Keratinocyte (primary cell): ENCODE results near the gene ETV1. TPM values are rescaled to one million over a fixed set of nuclear protein-coding genes. Genes with fewer than 3 reads are reported as not detected.

Source experiments
- DNase-seq: peaks from one replicate; pipeline ENCODE4 v3.0.0-alpha.2; 2011; ENCODE audit warnings: low read depth, missing footprints, low spot score
- FAIRE-seq: peaks from 2 replicates; lab custom pipeline; 2011; peaks lifted over from hg19 to GRCh38; lab: Jason Lieb, UNC
- H2AFZ ChIP-seq: 2 replicates; pipeline ENCODE4 v1.6.0; 2012; ENCODE audit warnings: low read length, control low read depth, inconsistent platforms; ENCODE audit not compliant: control insufficient read depth
- H3K27ac ChIP-seq: 2 replicates; pipeline ENCODE4 v1.5.1; 2011; ENCODE audit warnings: low read length; ENCODE audit not compliant: control insufficient read depth, insufficient read depth
- H3K27me3 ChIP-seq: 3 replicates; pipeline ENCODE4 v1.6.0; 2011; ENCODE audit warnings: low read length; ENCODE audit not compliant: control insufficient read depth, insufficient read depth; ENCODE audit errors: extremely low read depth
- H3K36me3 ChIP-seq, 2 experiments: 2 replicates in 1 of 2; 3 replicates in 1 of 2; pipeline ENCODE4 v1.5.1; 2011; ENCODE audit warnings: low read length in 2 of 2, mild to moderate bottlenecking in 1 of 2; ENCODE audit not compliant: control insufficient read depth in 2 of 2, insufficient read depth in 2 of 2; ENCODE audit errors: extremely low read depth in 1 of 2
- H3K4me1 ChIP-seq: 3 replicates; pipeline ENCODE4 v1.5.1; 2011; ENCODE audit warnings: low read length; ENCODE audit not compliant: control insufficient read depth, insufficient read depth; ENCODE audit errors: extremely low read depth
- H3K4me2 ChIP-seq: 3 replicates; pipeline ENCODE4 v1.6.0; 2011; ENCODE audit warnings: low read depth, low read length; ENCODE audit not compliant: control insufficient read depth, insufficient read depth; ENCODE audit errors: extremely low read depth
- H3K4me3 ChIP-seq, 3 experiments: fragments of 200-600 bp in 1 of 3; sonication (generic) in 1 of 3; 2 replicates in 2 of 3; 3 replicates in 1 of 3; pipeline ENCODE4 v1.5.1; 2011 to 2016; ENCODE audit warnings: low read length in 3 of 3, mild to moderate bottlenecking in 3 of 3, control low read depth in 2 of 3, inconsistent platforms in 1 of 3, low read depth in 1 of 3, mixed read lengths in 1 of 3, mixed run types in 1 of 3, moderate library complexity in 1 of 3; ENCODE audit not compliant: control insufficient read depth in 2 of 3, insufficient read depth in 2 of 3; ENCODE audit errors: extremely low read depth in 1 of 3
- H3K79me2 ChIP-seq: 2 replicates; pipeline ENCODE4 v1.6.0; 2012; ENCODE audit warnings: low read length; ENCODE audit not compliant: control insufficient read depth, insufficient read depth
- H3K9ac ChIP-seq: 3 replicates; pipeline ENCODE4 v1.6.0; 2011; ENCODE audit warnings: low read length; ENCODE audit not compliant: control insufficient read depth, insufficient read depth; ENCODE audit errors: extremely low read depth
- H3K9me1 ChIP-seq: 3 replicates; pipeline ENCODE4 v1.6.0; 2011; ENCODE audit warnings: low read length; ENCODE audit not compliant: control insufficient read depth, insufficient read depth; ENCODE audit errors: extremely low read depth
- H3K9me3 ChIP-seq: 2 replicates; pipeline ENCODE4 v1.5.1; 2012; ENCODE audit warnings: low read depth, low read length; ENCODE audit not compliant: control insufficient read depth
- H4K20me1 ChIP-seq: 3 replicates; pipeline ENCODE4 v1.6.0; 2011; ENCODE audit warnings: low read length; ENCODE audit not compliant: control insufficient read depth, insufficient read depth; ENCODE audit errors: extremely low read depth
- CTCF ChIP-seq, 3 experiments: IDR thresholded peaks in 1 of 3; conservative IDR thresholded peaks in 1 of 3; optimal IDR thresholded peaks in 1 of 3; 2 replicates in 2 of 3; 3 replicates in 1 of 3; pipeline versions ENCODE3 to v1.5.1; 2011; ENCODE audit warnings: low read length in 3 of 3, mild to moderate bottlenecking in 3 of 3, moderate library complexity in 2 of 3, control low read depth in 1 of 3, inconsistent platforms in 1 of 3; ENCODE audit not compliant: insufficient read depth in 2 of 3; ENCODE audit errors: extremely low read depth in 1 of 3
- EZH2 ChIP-seq: IDR thresholded peaks from one replicate; pipeline ENCODE4 v1.6.1; 2012; ENCODE audit warnings: inconsistent platforms, mild to moderate bottlenecking, low read length, moderate library complexity
- dilution Hi-C: fragments of 300-500 bp; cut with MboI; formaldehyde crosslinking; loops from one replicate; pipeline ENCODE4 v1.7.0; 2020; ENCODE audit warnings: low sequenced_read_pairs; ENCODE audit not compliant: extremely low pct_ligation_motif_present
- polyA plus RNA-seq, 5 experiments: library from polyadenylated mRNA; depleted of rRNA in 3 of 5; stranded (reverse) in 3 of 5; stranded (forward) in 1 of 5; unstranded in 1 of 5; fragments of >200 nt; gene quantifications; 1 replicate in 1 of 5; 2 replicates in 3 of 5; 3 replicates in 1 of 5; pipeline versions ENCODE4 v1.2.1 to v1.2.3, GENCODE V29; 2011 to 2012; ENCODE audit warnings: missing spikeins in 2 of 5, low read depth in 1 of 5, low replicate concordance in 1 of 5

ETV1 gene
- polyA plus RNA-seq, 1 donor (not counting 4 experiments of a cell fraction or from before 2014, with no cell fraction given), result 5.0 TPM

DNA sequence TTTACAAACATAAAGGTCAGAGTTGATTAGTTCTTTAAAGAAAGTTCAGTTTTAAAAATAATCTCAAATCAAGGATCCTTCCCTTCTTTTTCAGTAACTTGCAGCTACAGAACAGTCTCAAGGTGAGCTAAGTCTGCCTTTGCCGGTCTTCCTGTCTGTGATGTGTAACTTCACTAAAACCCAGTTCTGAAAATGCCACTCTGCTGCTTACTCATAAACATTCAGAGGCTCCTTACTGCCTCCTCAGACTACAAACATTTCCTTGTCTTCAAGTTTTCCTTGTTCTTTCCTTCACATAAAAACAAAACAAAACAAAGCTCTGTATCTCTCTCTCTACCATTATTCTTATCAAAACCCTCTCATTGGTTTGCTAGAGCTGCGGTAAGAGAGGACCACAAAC lies 128.7 kb downstream of the ETV1 start:
- no peak for TF ChIP-seq CTCF (optimal IDR thresholded peaks at IDR 0.05 in 1 of 3, IDR thresholded peaks at IDR 0.05 in 1 of 3, conservative IDR thresholded peaks at IDR 0.05 in 1 of 3; ENCODE audit: extremely low read depth in 1 of 3, insufficient read depth in 2 of 3, low read length in 3 of 3)
- H3K9ac ChIP-seq, result no peak overlapping the region
- no peaks in the 10 kb centered on the region for H3K9me3 ChIP-seq
- H2AFZ ChIP-seq, result no peak overlapping the region
- no peaks in the 10 kb centered on the region for H3K79me2 ChIP-seq
- H3K4me3 ChIP-seq, result no peak overlapping the region
- H3K27me3 ChIP-seq, result no peaks in the 10 kb centered on the region
- dilution Hi-C loops, result no loop called here
- H3K27ac ChIP-seq, result no peak overlapping the region
- DNase-seq (no peak), FAIRE-seq (peak; percentile 63)
- no peaks in the 10 kb centered on the region for H3K9me1 ChIP-seq
- no peaks in the 10 kb centered on the region for H3K36me3 ChIP-seq
- no peaks in the 10 kb centered on the region for H4K20me1 ChIP-seq
- no peaks in the 10 kb centered on the region for H3K4me1 ChIP-seq
- no peak overlapping the region for H3K4me2 ChIP-seq

- Histone ChIP-seq H3K79me2 (no peaks in the 10 kb centered on the region), H2AFZ (no peak overlapping the region), H3K4me1 (peaks cover 6% of the 10 kb centered on the region), H3K4me2 (no peak overlapping the region), H3K9me1 (no peaks in the 10 kb centered on the region), H3K27me3 (no peaks in the 10 kb centered on the region), H3K36me3 (no peaks in the 10 kb centered on the region), H3K4me3 (no peak overlapping the region), H3K9me3 (no peaks in the 10 kb centered on the region), H3K27ac (no peak overlapping the region), H4K20me1 (no peaks in the 10 kb centered on the region), H3K9ac (no peak overlapping the region)
- dilution Hi-C loops, result no loop called here
- TF ChIP-seq CTCF (optimal IDR thresholded peaks at IDR 0.05 in 1 of 3, IDR thresholded peaks at IDR 0.05 in 1 of 3, conservative IDR thresholded peaks at IDR 0.05 in 1 of 3; ENCODE audit: extremely low read depth in 1 of 3, insufficient read depth in 2 of 3, low read length in 3 of 3), result no peak
- no peak for TF ChIP-seq EZH2
- FAIRE-seq (no peak), DNase-seq (no peak)
Measured at GRCh38 chr7:13856012-13856411, 133.5 kb downstream of the ETV1 start.
